ENCODE data around the gene TANGO6.
A peak's percentile ranks its signal among the peaks of the same experiment; 100 is the strongest.

Gene TANGO6

GRCh38 chr16:68869492-68870088 is 26.3 kb downstream of the TANGO6 start:
- no peak for DNase-seq

- DNase-seq, result peak; percentile 10
Observed at GRCh38 chr16:68873635-68874471, 30.5 kb downstream of the TANGO6 start.

GRCh38 chr16:68875871-68876270 is 32.5 kb downstream of the TANGO6 start:
- no peak for DNase-seq

- DNase-seq, result no peak
Observed at GRCh38 chr16:68883685-68884084, 40.4 kb downstream of the TANGO6 start.

GRCh38 chr16:68884401-68884800 is 41.1 kb downstream of the TANGO6 start:
- no peak for DNase-seq

- peak; percentile 30 for DNase-seq
Observed at GRCh38 chr16:68884861-68885720, 41.8 kb downstream of the TANGO6 start.

- DNase-seq, result no peak
Observed at GRCh38 chr16:68887107-68887506, 43.8 kb downstream of the TANGO6 start.

- no peak for DNase-seq
Observed at GRCh38 chr16:68889508-68890150, 46.3 kb downstream of the TANGO6 start.

- no peak for DNase-seq
Observed at GRCh38 chr16:68892214-68892613, 48.9 kb downstream of the TANGO6 start.

- no peak for DNase-seq
Observed at GRCh38 chr16:68892898-68893297, 49.6 kb downstream of the TANGO6 start.

GRCh38 chr16:68893710-68894705 is 50.7 kb downstream of the TANGO6 start:
- peak; percentile 63 for DNase-seq

- no peak for DNase-seq
Observed at GRCh38 chr16:68894714-68895113, 51.4 kb downstream of the TANGO6 start.

GRCh38 chr16:68898026-68898425 is 54.7 kb downstream of the TANGO6 start:
- no peak for DNase-seq

- DNase-seq, result no peak
Observed at GRCh38 chr16:68900009-68900408, 56.7 kb downstream of the TANGO6 start.

GRCh38 chr16:68902003-68902968 is 59.0 kb downstream of the TANGO6 start:
- DNase-seq, result peak; percentile 86

- no peak for DNase-seq
Observed at GRCh38 chr16:68902969-68903345, 59.6 kb downstream of the TANGO6 start.

GRCh38 chr16:68907297-68907696 is 64.0 kb downstream of the TANGO6 start:
- no peak for DNase-seq

GRCh38 chr16:68907781-68908181 is 64.5 kb downstream of the TANGO6 start:
- peak; percentile 23 for DNase-seq

GRCh38 chr16:68909099-68909733 is 65.9 kb downstream of the TANGO6 start:
- peak; percentile 43 for DNase-seq

GRCh38 chr16:68910051-68910450 is 66.7 kb downstream of the TANGO6 start:
- peak; percentile 91 for DNase-seq

Data from eye (tissue), 1 donor.